K562 (cell line): ENCODE data around the gene RIT1. TPM values are rescaled to one million over a fixed set of nuclear protein-coding genes. Genes with fewer than 3 reads are reported as not detected.

ENCODE experiments used
- ATAC-seq: fragments of 200-7000 bp; cut with Tn5 transposase; 3 replicates; pipeline ENCODE4 v1.9.1; 2020; ENCODE audit warnings: moderate library complexity
- Bru-seq: library from RNA; stranded (reverse); fragments of 400-500 nt; gene quantifications from one replicate; lab custom pipeline; 2021; lab: Mats Ljungman, UMichigan
- BruChase-seq, 2 experiments: library from RNA; stranded (reverse); fragments of 400-500 nt; gene quantifications; one replicate each; lab custom pipeline; 2021; lab: Mats Ljungman, UMichigan
- BruUV-seq: library from RNA; stranded (reverse); fragments of 400-500 nt; replicated peaks from 2 replicates; lab custom pipeline; 2021; lab: Mats Ljungman, UMichigan
- CTCF ChIA-PET: fragments of 300-600 bp; formaldehyde crosslinking; extraction: SDS; loops from one replicate; lab custom pipeline; 2021; ENCODE audit warnings: low intra/inter-chr PET ratio; lab: Yijun Ruan, JAX
- POLR2A ChIA-PET: fragments of 300-600, 350-650 bp; sonication (Branson Sonifier 250); formaldehyde crosslinking; extraction: SDS; loops from one replicate; lab custom pipeline; 2021; ENCODE audit warnings: antibody characterized with exemption, inconsistent platforms; lab: Yijun Ruan, JAX
- DNase-seq, 4 experiments: peaks; one replicate each; pipeline versions ENCODE4 v3.0.0 to v3.0.0-alpha.2; 2011 to 2018; ENCODE audit warnings: low spot score in 3 of 4, mixed read lengths in 3 of 4; ENCODE audit errors: extremely low read depth in 1 of 4
- FAIRE-seq: peaks from 2 replicates; lab custom pipeline; 2011; peaks lifted over from hg19 to GRCh38; lab: Jason Lieb, UNC
- H2AFZ ChIP-seq: 2 replicates; pipeline ENCODE4 v1.6.0; 2011; ENCODE audit warnings: low read depth, low read length, control low read depth, inconsistent platforms
- H3K27ac ChIP-seq: fragments of 200-600 bp; 3 replicates; pipeline ENCODE4 v1.8.0; 2011; ENCODE audit warnings: low read depth, mild to moderate bottlenecking, control low read depth, inconsistent platforms, low read length, moderate library complexity, mixed read lengths; ENCODE audit errors: extremely low read depth
- H3K27me3 ChIP-seq, 2 experiments: fragments of 300-600 bp in 1 of 2; 2 replicates in 1 of 2; 3 replicates in 1 of 2; pipeline versions ENCODE4 v1.6.0 to v1.8.0; 2011; ENCODE audit warnings: inconsistent platforms in 2 of 2, low read length in 2 of 2, mild to moderate bottlenecking in 1 of 2, mixed read lengths in 1 of 2, moderate library complexity in 1 of 2; ENCODE audit not compliant: control insufficient read depth in 2 of 2, insufficient read depth in 2 of 2
- H3K36me3 ChIP-seq: fragments of 300-600 bp; 3 replicates; pipeline ENCODE4 v1.8.0; 2011; ENCODE audit warnings: mild to moderate bottlenecking, low read length, inconsistent platforms; ENCODE audit not compliant: control insufficient read depth, insufficient read depth
- H3K4me1 ChIP-seq, 2 experiments: fragments of 200-600 bp in 1 of 2; replicated peaks in 1 of 2; 2 replicates in 1 of 2; 3 replicates in 1 of 2; pipeline versions ENCODE4 v1.5.1 to v1.8.0; 2011; ENCODE audit warnings: inconsistent platforms in 2 of 2, low read length in 2 of 2, mild to moderate bottlenecking in 1 of 2, mixed read lengths in 1 of 2, moderate library complexity in 1 of 2; ENCODE audit not compliant: control insufficient read depth in 2 of 2, insufficient read depth in 2 of 2
- H3K4me2 ChIP-seq: 2 replicates; pipeline ENCODE4 v1.6.1; 2011; ENCODE audit warnings: low read length, control low read depth, inconsistent platforms, mixed read lengths; ENCODE audit not compliant: insufficient read depth
- H3K4me3 ChIP-seq: fragments of 200-600 bp; sonication (generic), shearing (Covaris generic); 2 replicates; pipeline ENCODE4 v1.5.1; 2016; ENCODE audit warnings: control low read depth, inconsistent platforms
- H3K79me2 ChIP-seq: fragments of 200-600 bp; 3 replicates; pipeline ENCODE4 v1.8.0; 2011; ENCODE audit warnings: low read length, inconsistent platforms; ENCODE audit not compliant: control insufficient read depth, insufficient read depth
- H3K9ac ChIP-seq, 2 experiments: 2 replicates each; pipeline versions ENCODE4 v1.6.0 to v1.6.1; 2011; ENCODE audit warnings: low read depth in 2 of 2, low read length in 2 of 2, control low read depth in 1 of 2, inconsistent platforms in 1 of 2, mild to moderate bottlenecking in 1 of 2, mixed read lengths in 1 of 2; ENCODE audit not compliant: insufficient read depth in 1 of 2
- H3K9me1 ChIP-seq: one replicate; pipeline ENCODE4 v1.6.0; 2011; ENCODE audit warnings: inconsistent platforms, mild to moderate bottlenecking, low read length, moderate library complexity; ENCODE audit not compliant: control insufficient read depth, insufficient read depth
- H3K9me3 ChIP-seq: replicated peaks from 2 replicates; pipeline ENCODE4 v1.5.1; 2011; ENCODE audit warnings: low read depth, low read length, inconsistent platforms; ENCODE audit not compliant: control insufficient read depth, insufficient read depth
- H4K20me1 ChIP-seq: replicated peaks from 2 replicates; pipeline ENCODE4 v1.6.1; 2011; ENCODE audit warnings: low read length, inconsistent platforms, mixed read lengths; ENCODE audit not compliant: control insufficient read depth, insufficient read depth
- CCNT2 ChIP-seq: IDR thresholded peaks from 2 replicates; pipeline ENCODE4 v1.6.1; 2011; ENCODE audit warnings: borderline replicate concordance, low read depth, mild to moderate bottlenecking, moderate library complexity, mixed read lengths, low read length; ENCODE audit not compliant: insufficient read length; ENCODE audit errors: extremely low read depth
- GTF2F1 ChIP-seq: IDR thresholded peaks from 2 replicates; pipeline ENCODE4 v1.6.1; 2011; ENCODE audit warnings: low read depth, low read length, improper control_type of control experiment
- HMG20A ChIP-seq: fragments of 450-650 bp; formaldehyde crosslinking; conservative IDR thresholded peaks from 2 replicates; pipeline ENCODE4 v1.4.0; 2020; ENCODE audit warnings: mild to moderate bottlenecking, mixed read lengths
- MAZ ChIP-seq, 2 experiments: fragments of 450-650 bp in 1 of 2; sonication (generic) in 1 of 2; formaldehyde crosslinking; IDR thresholded peaks in 1 of 2; conservative IDR thresholded peaks in 1 of 2; 2 replicates each; pipeline versions ENCODE4 v1.4.0 to v1.5.0; 2020; ENCODE audit warnings: mild to moderate bottlenecking in 1 of 2, missing genetic modification reagents in 1 of 2
- MNT ChIP-seq, 2 experiments: fragments of 450-650 bp; conservative IDR thresholded peaks; 2 replicates each; pipeline ENCODE4 v1.6.1; 2017; ENCODE audit warnings: mild to moderate bottlenecking in 2 of 2, moderate library complexity in 2 of 2
- NFXL1 ChIP-seq: fragments of 450-650 bp; formaldehyde crosslinking; IDR thresholded peaks from 2 replicates; pipeline ENCODE4 v1.4.0; 2021; ENCODE audit warnings: mild to moderate bottlenecking
- PML ChIP-seq: IDR thresholded peaks from 2 replicates; pipeline ENCODE4 v1.6.1; 2012; ENCODE audit warnings: low read length, inconsistent platforms
- RB1 ChIP-seq: fragments of 450-650 bp; IDR thresholded peaks from 2 replicates; pipeline ENCODE4 v1.6.1; 2017; ENCODE audit warnings: low read depth, mild to moderate bottlenecking
- RBM22 ChIP-seq: fragments of 200-400 bp; formaldehyde crosslinking; IDR thresholded peaks from 2 replicates; pipeline ENCODE4 v1.6.1; 2018; ENCODE audit warnings: low read length, low read depth; ENCODE audit not compliant: poor library complexity, severe bottlenecking
- SMARCE1 ChIP-seq: fragments of 450-650 bp; IDR thresholded peaks from 2 replicates; pipeline ENCODE4 v1.7.1; 2016; ENCODE audit warnings: mild to moderate bottlenecking
- YBX1 ChIP-seq: fragments of 450-650 bp; IDR thresholded peaks from 2 replicates; pipeline ENCODE4 v1.7.1; 2016; ENCODE audit warnings: mild to moderate bottlenecking
- WGBS: fragments of 100-300 bp; shearing (Covaris generic); methylation state at CpG from one replicate; pipeline ENCODE4 v1.1.6; 2016; ENCODE audit warnings: low coverage, mixed read lengths; ENCODE audit not compliant: insufficient coverage; ENCODE audit errors: missing lambda C conversion rate; 5-methylcytosine and 5-hydroxymethylcytosine counted together
- in situ Hi-C: fragments of 300-500 bp; cut with MboI; formaldehyde crosslinking; loops from 4 replicates; pipeline ENCODE4 v1.15.0; 2018; ENCODE audit warnings: inconsistent platforms, mixed read lengths
- intact Hi-C: fragments of 100-400 bp; cut with micrococcal nuclease; formaldehyde crosslinking; loops from 2 replicates; pipeline ENCODE4 v1.14.2; 2022
- long read RNA-seq, 3 experiments: library from polyadenylated mRNA in 2 of 3; library from RNA in 1 of 3; unstranded in 2 of 3; stranded (forward) in 1 of 3; transcript quantifications; one replicate each; pipeline ENCODE4 v2.0.0, GENCODE V29; 2019 to 2022
- polyA minus RNA-seq, 3 experiments: library from RNA; depleted of rRNA, polyadenylated mRNA; stranded (reverse); fragments of >200 nt; gene quantifications; 2 replicates each; pipeline ENCODE4 v1.2.3, GENCODE V29; 2011
- polyA plus RNA-seq, 8 experiments: library from polyadenylated mRNA; depleted of rRNA in 4 of 8; stranded (reverse) in 5 of 8; unstranded in 3 of 8; fragments of >200 nt; fragmentation: Nextera tagmentation in 2 of 8; fragmentation: Illumina TruSeq in 1 of 8; extraction: Ambion mirVana in 2 of 8; extraction: Trizol in 1 of 8; gene quantifications; 2 replicates each; pipeline versions ENCODE4 v1.2.1 to v1.2.3, GENCODE V29; 2011 to 2014; ENCODE audit warnings: inconsistent platforms in 1 of 8, missing spikeins in 1 of 8
- total RNA-seq, 7 experiments: library from RNA; depleted of rRNA in 6 of 7; stranded (reverse); fragments of >200 nt in 6 of 7; fragmentation: Illumina TruSeq in 2 of 7; extraction: Trizol in 2 of 7; gene quantifications; 2 replicates each; pipeline versions ENCODE4 v1.2.1 to v1.2.3, GENCODE V29; 2011 to 2021; ENCODE audit warnings: low replicate concordance in 1 of 7

Gene RIT1, protein sequence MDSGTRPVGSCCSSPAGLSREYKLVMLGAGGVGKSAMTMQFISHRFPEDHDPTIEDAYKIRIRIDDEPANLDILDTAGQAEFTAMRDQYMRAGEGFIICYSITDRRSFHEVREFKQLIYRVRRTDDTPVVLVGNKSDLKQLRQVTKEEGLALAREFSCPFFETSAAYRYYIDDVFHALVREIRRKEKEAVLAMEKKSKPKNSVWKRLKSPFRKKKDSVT
- 32.5 and 66.4 TPM in 2 replicates for total RNA-seq (2011; cell fraction: chromatin; rRNA removed; ENCODE audit: low replicate concordance)
- total RNA-seq (2011; cell fraction: nucleolus; rRNA removed) = 13.3 and 18.2 TPM in 2 replicates
- total RNA-seq (2011; cell fraction: nucleoplasm; rRNA removed) = 42.4 and 55.2 TPM in 2 replicates
- total RNA-seq (2014; rRNA removed) (13.5 and 15.8 TPM in 2 replicates), total RNA-seq (2014; rRNA removed; fragmentation: Illumina TruSeq; extraction: Trizol) (24.9 and 28.8 TPM in 2 replicates), total RNA-seq (2015; rRNA removed; fragmentation: Illumina TruSeq; extraction: Trizol) (18.7 and 20.0 TPM in 2 replicates), total RNA-seq (2021) (22.9 and 23.1 TPM in 2 replicates), polyA plus RNA-seq (2011; rRNA removed) (41.7 and 57.6 TPM in 2 replicates), polyA plus RNA-seq (2014; fragmentation: Illumina TruSeq; extraction: Trizol) (20.8 and 21.2 TPM in 2 replicates), polyA plus RNA-seq (2014; fragmentation: Nextera tagmentation; extraction: Ambion mirVana) (10 to 100 TPM; 53.7 to 57.1 TPM), polyA plus RNA-seq (2014; rRNA removed) (19.3 and 20.4 TPM in 2 replicates), polyA minus RNA-seq (2011; rRNA and poly(A)+ RNA removed) (56.7 and 64.0 TPM in 2 replicates), Bru-seq, nascent RNA (percentile 73 among the genes with signal in this experiment), BruChase-seq, experiment 1, labeled RNA remaining after a 2-hour chase (percentile 89 among the genes with signal in this experiment), BruChase-seq, experiment 2, labeled RNA remaining after a 6-hour chase (percentile 93 among the genes with signal in this experiment)
- 28.1 and 47.4 TPM in 2 replicates for polyA plus RNA-seq (2011; cell fraction: cytosol; rRNA removed)
- 18.1 and 27.5 TPM in 2 replicates for polyA plus RNA-seq (2011; cell fraction: nucleus; rRNA removed)
- 18.3 and 23.8 TPM in 2 replicates for polyA plus RNA-seq (2012)
- 13.1 and 20.2 TPM in 2 replicates for polyA minus RNA-seq (2011; cell fraction: cytosol; rRNA and poly(A)+ RNA removed)
- polyA minus RNA-seq (2011; cell fraction: nucleus; rRNA and poly(A)+ RNA removed) = 6.7 and 13.2 TPM in 2 replicates
- long read RNA-seq, experiment 1, transcript RIT1-202 (6 exons, 3,445 nt) = major isoform, 16 of 19 reads
- long read RNA-seq, experiment 1, partial matches to known transcripts = 0 of 19 reads
- long read RNA-seq, experiment 1, other reads (novel, unspliced or antisense) = 1 of 19 reads
- long read RNA-seq, experiment 2, transcript RIT1-202 (6 exons, 3,445 nt) = major isoform, 16 of 25 reads
- long read RNA-seq, experiment 2, partial matches to known transcripts = 1 of 25 reads
- long read RNA-seq, experiment 2, other reads (novel, unspliced or antisense) = 8 of 25 reads
- long read RNA-seq, experiment 3, transcript RIT1-202 (6 exons, 3,445 nt) = major isoform, 19 of 22 reads
- long read RNA-seq, experiment 3, partial matches to known transcripts = 0 of 22 reads
- long read RNA-seq, experiment 3, other reads (novel, unspliced or antisense) = 0 of 22 reads

GRCh38 chr1:155911156-155912055 is at the start of gene RIT1:
TSS of gene RIT1 (minus strand) at chr1:155911349. CDS start at chr1:155910761, 588 bp downstream.
- H2AFZ ChIP-seq = peak within 1 kb of the TSS; percentile 73
- FAIRE-seq = peak; percentile 96
- no peaks in the 10 kb centered on the region for H3K9me3 ChIP-seq
- peaks cover 3 to 7% of the 10 kb centered on the region in 2 experiments; a peak in 2 of 5 replicates for H3K4me1 ChIP-seq
- DNase-seq = peak; percentile 91 to 95 (median 94)
- peak within 1 kb of the TSS; percentile 73 for H3K27ac ChIP-seq
- in situ Hi-C loops (no loop called here), intact Hi-C loops (loop anchor here (2.0 to 5.0 kb wide), 2 partner anchors 55 to 79 kb away; partner anchors contain the start of gene GON4L)
- no peaks in the 10 kb centered on the region for H3K27me3 ChIP-seq
- BruUV-seq = no TSS peak
- H3K9ac ChIP-seq = peak within 1 kb of the TSS; percentile 75 to 85
- peaks cover 22% of the 10 kb centered on the region for H3K79me2 ChIP-seq
- no peaks in the 10 kb centered on the region for H4K20me1 ChIP-seq
- H3K4me2 ChIP-seq = peak within 1 kb of the TSS; percentile 85
- no peaks in the 10 kb centered on the region for H3K9me1 ChIP-seq
- WGBS = 6% methylated on average over 28 of the region's 34 CpGs
- POLR2A ChIA-PET = interaction anchor here (0.7 to 5.7 kb wide), 4 partner anchors 8 to 21 kb away, joined by 3 to 36 read pairs (median 4); no protein-coding TSS in a partner anchor
- peak; percentile 95 for ATAC-seq
- peaks cover 73% of the 10 kb centered on the region for H3K36me3 ChIP-seq
- H3K4me3 ChIP-seq = peak within 1 kb of the TSS; percentile 48
- CTCF ChIA-PET = no interaction called here
- TF ChIP-seq HMG20A (CRISPR knock-in tag) = no peak
- TF ChIP-seq SMARCE1 = no peak
- TF ChIP-seq RB1 = peak; percentile 69; the same call in 1 of the 2 replicates
- peak; percentile 10; the same call in 1 of the 2 replicates for TF ChIP-seq PML
- no peak for TF ChIP-seq GTF2F1
- peak; percentile 70 to 88 for TF ChIP-seq MAZ (CRISPR knock-in tag; conservative IDR thresholded peaks at IDR 0.05 in 1 of 2, IDR thresholded peaks at IDR 0.05 in 1 of 2)
- TF ChIP-seq CCNT2 = peak; percentile 70
- 0 out of 4 replicates have a peak, but pooled peaks of 1 of the 2 experiments have one; percentile 22 for TF ChIP-seq MNT (conservative IDR thresholded peaks at IDR 0.05)
- no peak for TF ChIP-seq NFXL1 (CRISPR knock-in tag)
- peak; percentile 77 for TF ChIP-seq RBM22
- TF ChIP-seq YBX1 = no peak
